Measurements from ENCODE around the gene WFS1.

DNA sequence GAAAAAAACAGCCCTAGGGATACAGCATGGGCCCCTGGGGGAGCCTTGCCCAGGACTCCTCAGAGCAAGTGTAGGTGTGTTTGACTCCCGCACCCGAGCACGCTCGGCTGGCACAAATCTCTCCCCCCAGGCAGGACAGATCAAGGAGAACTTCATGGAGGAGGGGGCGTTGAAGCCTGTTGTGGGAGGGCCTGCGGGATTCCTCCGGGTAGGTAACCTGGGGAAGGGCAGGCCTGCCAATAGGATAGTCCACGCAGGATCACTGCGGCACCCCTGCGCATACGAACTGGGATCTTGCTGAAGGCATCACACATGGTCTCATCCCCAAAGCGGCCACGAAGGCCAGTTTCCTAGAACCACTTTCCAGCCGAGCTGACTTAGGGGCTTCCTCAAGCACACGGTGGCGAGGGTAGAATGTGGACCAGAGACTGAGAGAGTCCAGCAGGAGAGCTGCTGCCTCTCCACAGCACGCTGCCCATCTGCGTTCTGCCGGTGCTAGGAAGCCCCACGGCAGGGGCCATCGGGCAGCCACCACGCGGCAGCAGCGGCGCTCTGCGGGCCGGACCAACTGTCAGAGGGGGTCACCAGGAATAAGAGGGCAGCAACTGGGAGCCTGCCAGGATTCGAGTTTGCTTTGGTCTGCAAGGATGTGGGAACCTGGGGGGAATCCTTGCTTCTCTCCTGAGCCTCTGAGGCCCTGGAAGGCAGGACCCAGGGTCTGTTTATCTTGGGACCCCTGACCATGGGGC is 56.8 kb downstream of the WFS1 start:
- no peak for TF ChIP-seq ZNF561 (CRISPR knock-in tag; conservative IDR thresholded peaks at IDR 0.05)
- TF ChIP-seq PATZ1 (CRISPR knock-in tag; IDR thresholded peaks at IDR 0.05; ENCODE audit: borderline replicate concordance) = no peak
- no peak for TF ChIP-seq CEBPB (tag; IDR thresholded peaks at IDR 0.05)
- no peak for TF ChIP-seq ZNF609 (CRISPR knock-in tag; IDR thresholded peaks at IDR 0.05; ENCODE audit: borderline replicate concordance)
- TF ChIP-seq, protein P1, sequence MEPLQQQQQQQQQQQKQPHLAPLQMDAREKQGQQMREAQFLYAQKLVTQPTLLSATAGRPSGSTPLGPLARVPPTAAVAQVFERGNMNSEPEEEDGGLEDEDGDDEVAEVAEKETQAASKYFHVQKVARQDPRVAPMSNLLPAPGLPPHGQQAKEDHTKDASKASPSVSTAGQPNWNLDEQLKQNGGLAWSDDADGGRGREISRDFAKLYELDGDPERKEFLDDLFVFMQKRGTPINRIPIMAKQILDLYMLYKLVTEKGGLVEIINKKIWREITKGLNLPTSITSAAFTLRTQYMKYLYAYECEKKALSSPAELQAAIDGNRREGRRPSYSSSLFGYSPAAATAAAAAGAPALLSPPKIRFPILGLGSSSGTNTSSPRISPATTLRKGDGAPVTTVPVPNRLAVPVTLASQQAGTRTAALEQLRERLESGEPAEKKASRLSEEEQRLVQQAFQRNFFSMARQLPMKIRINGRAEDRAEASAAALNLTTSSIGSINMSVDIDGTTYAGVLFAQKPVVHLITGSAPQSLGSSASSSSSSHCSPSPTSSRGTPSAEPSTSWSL (CRISPR knock-in tag; IDR thresholded peaks at IDR 0.05; ENCODE audit: borderline replicate concordance) = no peak
- TF ChIP-seq EP300 (IDR thresholded peaks at IDR 0.05; ENCODE audit: low read length) = no peak
- no peak for TF ChIP-seq POLR2AphosphoS5 (IDR thresholded peaks at IDR 0.05; ENCODE audit: control insufficient read depth, insufficient read depth, low read depth, low read length)
- no peak for TF ChIP-seq RAD21 (CRISPR knock-in tag; conservative IDR thresholded peaks at IDR 0.05 in 1 of 2, IDR thresholded peaks at IDR 0.05 in 1 of 2)
- TF ChIP-seq, protein P2, sequence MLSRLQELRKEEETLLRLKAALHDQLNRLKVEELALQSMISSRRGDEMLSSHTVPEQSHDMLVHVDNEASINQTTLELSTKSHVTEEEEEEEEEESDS (CRISPR knock-in tag; IDR thresholded peaks at IDR 0.05) = no peak
- no peak for TF ChIP-seq ZNF644 (tag; IDR thresholded peaks at IDR 0.05; ENCODE audit: low read depth)
- TF ChIP-seq ETS1 (conservative IDR thresholded peaks at IDR 0.05; ENCODE audit: control insufficient read depth, low read depth, low read length) = no peak
- TF ChIP-seq EZH2 (IDR thresholded peaks at IDR 0.05; ENCODE audit: borderline replicate concordance, low read depth, low read length) = no peak

Data from K562 (cell line).